DMS 273 (cell line): ENCODE data around the gene DOCK6.

Source experiments
- DNase-seq: peaks from one replicate; lab custom pipeline; 2025; ENCODE audit not compliant: unreplicated experiment; lab: John Stamatoyannopoulos, UW

The DOCK6 gene

GRCh38 chr19:11274533-11275086 lies 12.3 kb upstream of the DOCK6 start:
- DNase-seq, result no peak

- DNase-seq, result no peak
These were observed 11.7 kb upstream of the DOCK6 start for GRCh38 chr19:11273989-11274388.

GRCh38 chr19:11273296-11273695 lies 11.0 kb upstream of the DOCK6 start:
- no peak for DNase-seq

- DNase-seq, result no peak
These were observed 7.1 kb upstream of the DOCK6 start for GRCh38 chr19:11269408-11269807.

- DNase-seq, result peak; percentile 67
These were observed 6.5 kb upstream of the DOCK6 start for GRCh38 chr19:11268783-11269267.

GRCh38 chr19:11267316-11268085 lies 5.2 kb upstream of the DOCK6 start:
- DNase-seq, result no peak

- no peak for DNase-seq
These were observed 3.5 kb upstream of the DOCK6 start for GRCh38 chr19:11265785-11266236.

- no peak for DNase-seq
These were observed 3.0 kb upstream of the DOCK6 start for GRCh38 chr19:11265177-11265784.

- no peak for DNase-seq
These were observed 2.3 kb upstream of the DOCK6 start for GRCh38 chr19:11264452-11265176.

- DNase-seq, result no peak
These were observed 1.4 kb upstream of the DOCK6 start for GRCh38 chr19:11263726-11264125.

GRCh38 chr19:11261431-11261970 lies 823 bp downstream of the DOCK6 start:
- DNase-seq, result peak; percentile 58

GRCh38 chr19:11260996-11261395 lies 1.3 kb downstream of the DOCK6 start:
- DNase-seq, result no peak

GRCh38 chr19:11257846-11258380 lies 4.4 kb downstream of the DOCK6 start:
- no peak for DNase-seq

- DNase-seq, result no peak
These were observed 6.1 kb downstream of the DOCK6 start for GRCh38 chr19:11256189-11256588.

GRCh38 chr19:11254666-11255065 lies 7.7 kb downstream of the DOCK6 start:
- no peak for DNase-seq

- DNase-seq, result no peak
These were observed 9.5 kb downstream of the DOCK6 start for GRCh38 chr19:11252665-11253355.

- DNase-seq, result no peak
These were observed 10.5 kb downstream of the DOCK6 start for GRCh38 chr19:11251650-11252314.

- DNase-seq, result peak; percentile 62
These were observed 11.1 kb downstream of the DOCK6 start for GRCh38 chr19:11251217-11251616.

- DNase-seq, result no peak
These were observed 13.5 kb downstream of the DOCK6 start for GRCh38 chr19:11248852-11249251.

GRCh38 chr19:11247934-11248333 lies 14.4 kb downstream of the DOCK6 start:
- DNase-seq, result no peak
